GM13977 (cell line): ENCODE results near the gene RILPL1.

ENCODE experiments used
- DNase-seq: peaks from one replicate; pipeline ENCODE4 v3.0.0; 2012; ENCODE audit warnings: low spot score
- CTCF ChIP-seq: IDR thresholded peaks from 2 replicates; pipeline ENCODE4 v1.5.1; 2012; ENCODE audit warnings: mild to moderate bottlenecking, control low read depth; ENCODE audit not compliant: insufficient read depth; ENCODE audit errors: extremely low read depth, missing control alignments
- in situ Hi-C: fragments of 300-500 bp; cut with MboI; formaldehyde crosslinking; loops from one replicate; pipeline ENCODE4 v1.12.0; 2022; ENCODE audit warnings: low sequenced_read_pairs, low pct_unique_long_range_greater_than_20kb, mixed read lengths, inconsistent platforms; ENCODE audit not compliant: unreplicated experiment

Gene RILPL1

GRCh38 chr12:123449249-123449733 lies 84.2 kb downstream of the RILPL1 start:
- DNase-seq, result no peak
- no peak for TF ChIP-seq CTCF
- in situ Hi-C loops, result no loop called here

GRCh38 chr12:123446333-123446713 lies 87.2 kb downstream of the RILPL1 start:
- no peak for TF ChIP-seq CTCF
- in situ Hi-C loops, result no loop called here
- DNase-seq, result no peak

GRCh38 chr12:123445388-123446332 lies 87.9 kb downstream of the RILPL1 start:
- in situ Hi-C loops, result no loop called here
- no peak for DNase-seq
- TF ChIP-seq CTCF, result no peak

- in situ Hi-C loops, result no loop called here
- TF ChIP-seq CTCF, result no peak
- no peak for DNase-seq
These were observed 89.2 kb downstream of the RILPL1 start for GRCh38 chr12:123444092-123445026.

GRCh38 chr12:123442774-123443173 lies 90.7 kb downstream of the RILPL1 start:
- TF ChIP-seq CTCF, result no peak
- DNase-seq, result no peak
- in situ Hi-C loops, result no loop called here

GRCh38 chr12:123441523-123442164 lies 91.9 kb downstream of the RILPL1 start:
- TF ChIP-seq CTCF, result no peak
- DNase-seq, result peak; percentile 64
- in situ Hi-C loops, result no loop called here
